Skeletal muscle cell (primary cell): Measurements from ENCODE around the gene GPR17.
A peak's percentile ranks its signal among the peaks of the same experiment; 100 is the strongest.

Experiments used
- DNase-seq: peaks from one replicate; pipeline ENCODE4 v3.0.0-alpha.2; 2010; ENCODE audit warnings: low read depth
- H3K4me3 ChIP-seq: 2 replicates; pipeline ENCODE4 v1.5.1; 2011; ENCODE audit warnings: low read depth, mild to moderate bottlenecking, control low read depth, low read length, moderate library complexity

Gene GPR17

DNA sequence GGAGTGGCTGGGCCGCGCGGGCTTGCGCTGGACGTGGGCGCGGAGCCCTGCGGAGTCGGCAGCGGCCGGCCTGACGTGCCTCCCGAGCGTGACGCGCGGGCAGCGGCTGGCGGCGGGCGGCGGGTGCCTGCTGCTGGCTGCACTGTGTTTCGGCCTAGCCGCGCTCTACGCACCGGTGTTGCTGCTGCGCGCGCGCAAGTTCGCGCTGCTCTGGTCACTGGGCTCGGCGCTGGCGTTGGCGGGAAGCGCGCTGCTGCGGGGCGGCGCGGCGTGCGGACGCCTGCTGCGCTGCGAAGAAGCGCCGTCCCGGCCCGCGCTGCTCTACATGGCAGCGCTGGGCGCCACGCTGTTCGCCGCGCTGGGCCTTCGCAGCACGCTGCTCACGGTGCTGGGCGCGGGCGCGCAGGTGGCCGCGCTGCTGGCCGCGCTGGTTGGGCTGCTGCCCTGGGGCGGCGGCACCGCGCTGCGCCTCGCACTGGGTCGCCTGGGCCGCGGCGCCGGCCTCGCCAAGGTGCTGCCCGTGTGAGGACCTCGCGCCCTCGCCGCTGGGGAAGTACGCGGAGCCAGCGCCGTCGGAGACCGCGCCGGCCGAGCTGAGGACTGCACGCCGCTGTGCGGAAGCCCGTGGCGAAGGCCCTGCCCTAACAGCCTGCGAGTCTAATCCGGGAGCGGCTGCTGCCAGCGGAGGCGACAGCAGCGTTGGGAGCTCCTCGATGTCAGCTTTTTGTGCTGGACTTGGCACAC, 55.9 kb downstream of the GPR17 start:
- peak overlapping the region; percentile 60 for H3K4me3 ChIP-seq
- no peak for DNase-seq
